HG02870 (cell line): ENCODE measurements around the gene LARP4B.

Source experiments
- ATAC-seq: cut with Tn5 transposase; IDR thresholded peaks from one replicate; pipeline ENCODE4 v1.9.1; 2021; ENCODE audit warnings: mild to moderate bottlenecking, moderate library complexity; ENCODE audit not compliant: unreplicated experiment

Gene LARP4B

DNA sequence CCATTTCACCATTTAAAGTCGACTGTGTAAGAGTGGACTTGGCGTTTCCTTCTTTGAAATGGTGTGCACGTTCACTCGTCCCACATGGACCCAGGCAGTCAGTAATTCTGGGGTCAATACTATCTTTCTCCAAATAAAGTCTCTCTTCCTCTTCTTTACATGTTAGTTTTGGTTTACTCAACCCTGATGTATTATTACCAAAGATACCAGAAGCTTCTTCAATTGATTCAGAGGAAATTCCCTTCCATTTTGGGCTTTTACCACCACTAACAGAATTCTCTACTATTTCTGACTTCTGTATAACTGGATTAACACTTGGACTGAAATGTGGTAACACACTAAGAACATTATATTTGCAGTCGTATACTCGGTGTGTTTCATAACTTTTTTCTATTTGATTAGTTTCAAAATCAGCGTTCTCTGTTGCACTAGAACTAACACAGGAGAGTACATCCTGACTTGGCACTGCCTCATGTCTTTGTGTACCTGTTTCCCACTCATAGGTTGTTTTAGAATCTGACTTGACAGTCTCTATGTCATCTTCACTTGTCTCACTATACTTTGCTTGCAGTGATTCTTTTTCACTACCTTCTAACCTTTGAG, 60.8 kb downstream of the LARP4B start:
- no peak for ATAC-seq

DNA sequence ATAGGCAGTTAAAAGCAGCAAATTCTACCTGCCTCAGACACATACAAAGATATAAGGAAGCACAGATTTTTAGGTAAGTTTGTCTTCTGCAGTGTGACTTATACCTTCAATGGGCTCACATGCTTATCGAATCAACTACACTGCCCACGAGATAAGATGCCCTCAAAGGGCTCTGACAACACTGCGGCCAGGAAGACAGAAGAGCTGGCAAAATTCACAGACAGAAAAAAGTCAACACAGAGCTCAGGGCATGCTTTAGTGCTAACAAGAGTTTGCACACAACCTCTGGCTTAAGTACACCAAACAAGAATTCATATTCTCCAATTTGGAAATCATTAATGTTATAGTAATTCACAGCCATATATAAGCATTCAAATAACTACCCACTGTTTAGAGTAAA, 62.3 kb downstream of the LARP4B start:
- ATAC-seq: no peak

DNA sequence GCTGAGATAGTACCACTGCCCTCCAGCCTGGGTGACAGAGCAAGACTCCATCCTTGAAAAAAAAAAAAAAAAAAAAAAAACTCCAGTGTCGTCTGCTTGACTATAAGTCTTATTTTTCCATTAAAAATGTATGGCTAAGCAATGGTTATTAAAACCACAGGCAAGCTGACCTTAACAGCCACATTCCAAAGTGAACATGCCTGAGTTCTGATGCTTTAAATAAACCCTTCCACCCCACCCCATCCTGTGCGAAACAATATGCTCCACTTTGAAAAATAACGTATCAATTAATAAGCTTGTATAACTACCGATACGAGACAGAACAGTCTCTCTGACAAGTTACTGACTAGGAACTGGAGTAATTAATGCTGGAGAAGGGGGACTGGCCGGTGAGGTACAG, 63.7 kb downstream of the LARP4B start:
- no peak for ATAC-seq

DNA sequence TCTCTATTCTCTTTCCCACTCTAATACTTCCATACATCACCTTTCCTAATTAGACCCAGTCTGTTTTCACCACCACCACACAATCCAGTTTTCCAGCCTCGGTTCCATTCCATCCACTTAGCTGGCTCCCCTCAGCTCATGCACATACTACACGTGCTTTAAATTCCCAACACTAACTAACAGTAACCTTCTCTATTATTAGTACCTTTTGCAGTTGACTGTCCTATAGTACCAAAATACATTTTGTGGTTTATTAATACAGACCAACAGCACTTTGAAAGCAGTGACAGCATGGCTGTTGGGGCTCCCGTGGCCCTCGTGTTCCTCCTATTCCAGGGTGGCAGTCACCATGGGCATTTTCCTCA, 64.9 kb downstream of the LARP4B start:
- no peak for ATAC-seq

DNA sequence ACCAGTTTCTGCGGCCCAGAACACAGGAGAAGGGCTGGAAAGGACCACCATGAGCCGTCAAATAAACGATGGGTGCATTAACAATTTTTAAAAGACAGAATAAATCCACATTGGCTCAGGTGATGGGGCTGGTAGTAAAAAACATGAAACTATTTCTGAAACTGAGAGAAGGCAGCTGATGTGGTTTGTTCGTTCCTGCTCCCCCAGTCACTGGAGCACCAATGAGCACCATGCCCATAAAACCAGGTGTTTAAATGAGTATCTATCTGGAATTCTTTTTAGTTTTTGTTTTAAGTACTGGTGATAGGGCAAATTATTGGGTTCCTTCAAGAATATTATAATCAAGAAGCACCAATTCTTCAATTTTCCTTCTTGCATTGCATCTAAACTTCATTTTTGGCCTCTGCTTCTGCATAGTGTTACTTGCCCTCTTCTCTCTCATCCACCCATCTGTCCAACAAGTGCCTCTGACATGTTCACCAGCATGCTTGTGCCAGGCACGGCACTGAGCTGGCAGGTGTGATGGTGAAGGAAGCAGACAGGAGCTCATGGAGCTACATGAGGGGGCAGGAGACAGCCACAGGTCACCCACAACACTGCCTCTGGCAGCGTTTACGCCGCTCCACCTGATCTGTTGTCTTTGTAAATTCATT, 65.5 kb downstream of the LARP4B start:
- ATAC-seq: no peak

DNA sequence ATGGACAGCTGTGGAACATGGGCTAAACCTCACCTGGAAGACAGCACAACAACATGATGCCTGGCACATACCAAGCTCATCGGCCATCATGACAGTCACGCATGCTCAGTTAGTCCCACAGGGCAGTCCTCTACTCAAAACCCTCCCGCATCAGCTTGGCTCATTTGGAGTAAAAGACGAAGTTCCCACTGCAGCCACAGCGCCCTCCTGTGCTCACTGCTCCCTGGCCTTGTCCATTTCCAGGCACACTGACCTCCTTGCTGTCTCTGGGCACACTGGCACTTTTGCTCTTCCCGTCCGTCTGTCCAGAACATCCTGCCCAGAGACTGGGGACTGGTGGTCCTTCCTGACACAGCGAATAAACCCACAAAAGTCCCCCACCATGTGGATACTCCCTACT, 66.2 kb downstream of the LARP4B start:
- no peak for ATAC-seq

DNA sequence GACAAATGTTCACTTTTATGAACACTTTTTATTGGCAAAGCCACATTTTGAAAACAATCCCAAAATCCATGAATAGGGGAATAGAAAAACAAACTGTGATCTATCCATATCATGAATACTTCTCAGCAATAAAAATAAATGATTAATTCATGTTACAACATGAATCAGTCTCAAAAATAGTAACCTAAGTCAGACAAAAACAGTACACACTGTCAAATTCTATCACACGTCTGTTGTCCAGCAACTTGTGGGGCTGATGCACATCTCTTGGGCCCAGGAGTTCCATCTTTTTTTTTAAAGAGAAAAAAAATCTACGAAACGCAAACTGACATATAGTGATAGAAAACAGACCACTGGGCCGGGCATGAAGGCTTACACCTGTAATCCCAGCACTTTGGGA, 71.0 kb downstream of the LARP4B start:
- no peak for ATAC-seq

DNA sequence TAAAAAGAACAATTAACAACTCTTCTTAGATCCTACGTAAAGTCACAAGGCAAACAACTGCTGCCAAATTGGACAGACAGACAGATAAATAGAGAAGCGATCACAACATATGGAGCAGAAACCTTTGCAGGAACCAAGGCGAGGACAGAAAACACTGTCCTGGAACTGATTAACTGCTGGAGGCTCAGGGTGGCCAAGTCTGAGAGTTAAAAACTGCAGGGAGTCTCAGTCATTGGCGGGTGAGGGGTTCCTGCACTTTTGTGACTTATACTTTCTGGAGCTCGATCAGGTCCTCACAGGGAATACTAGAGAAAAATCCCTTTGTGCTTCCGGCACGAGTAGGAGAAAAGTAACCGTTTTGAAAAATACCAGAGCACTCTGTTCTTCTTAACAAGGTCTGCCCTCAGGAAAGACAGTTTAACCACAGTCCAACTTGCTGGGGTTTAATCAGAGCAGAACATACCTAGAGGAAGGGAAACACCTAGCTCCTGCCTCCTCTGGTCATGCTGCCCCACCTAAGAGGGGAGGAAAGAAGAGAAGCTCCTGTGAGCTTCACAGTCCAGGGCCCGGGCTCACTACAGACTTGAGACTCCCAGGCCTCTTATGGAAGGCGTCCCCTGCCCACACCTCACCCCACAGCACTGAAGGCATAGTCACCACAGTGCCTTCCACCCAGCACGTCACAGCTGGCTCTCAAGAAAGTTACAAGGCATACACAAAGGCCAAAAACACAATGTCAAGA, 74.9 kb downstream of the LARP4B start:
- ATAC-seq: no peak

DNA sequence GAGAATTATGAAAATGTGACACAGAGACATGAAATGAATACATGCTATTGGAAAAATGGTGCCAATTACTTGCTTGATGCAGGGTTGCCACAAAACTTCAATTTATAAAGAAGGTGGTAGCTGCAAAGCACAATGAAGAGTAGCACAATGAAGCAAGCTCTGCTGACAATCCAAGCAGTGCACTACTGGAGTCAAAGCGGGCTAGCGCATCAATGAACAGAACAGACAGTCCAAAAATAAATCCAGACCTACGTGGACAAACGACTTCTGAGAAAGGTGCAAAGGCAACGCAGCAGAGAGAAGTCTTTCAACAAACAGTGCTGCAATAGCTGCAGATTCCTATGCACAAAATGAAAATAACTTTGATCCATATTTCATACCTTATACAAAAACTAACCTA, 75.8 kb downstream of the LARP4B start:
- no peak for ATAC-seq

DNA sequence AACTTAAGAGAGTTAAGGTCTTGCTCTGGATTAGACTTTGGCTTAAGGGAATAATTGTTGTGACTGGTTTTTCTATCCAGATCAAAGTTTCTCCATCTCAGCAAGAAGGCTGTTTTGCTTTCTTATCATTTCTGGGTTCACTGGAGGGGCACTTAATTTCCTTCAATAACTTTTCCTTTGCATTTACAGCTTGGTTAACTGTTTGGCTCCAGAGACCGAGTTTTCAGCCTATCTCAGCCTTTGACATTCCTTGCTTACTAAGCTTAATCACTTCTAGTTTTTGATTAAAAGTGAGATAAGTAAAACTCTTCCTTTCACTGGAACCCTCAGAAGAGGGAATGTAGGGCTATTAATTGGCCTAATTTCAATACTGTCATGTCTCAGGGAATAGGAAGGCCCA, 76.4 kb downstream of the LARP4B start:
- ATAC-seq: no peak

DNA sequence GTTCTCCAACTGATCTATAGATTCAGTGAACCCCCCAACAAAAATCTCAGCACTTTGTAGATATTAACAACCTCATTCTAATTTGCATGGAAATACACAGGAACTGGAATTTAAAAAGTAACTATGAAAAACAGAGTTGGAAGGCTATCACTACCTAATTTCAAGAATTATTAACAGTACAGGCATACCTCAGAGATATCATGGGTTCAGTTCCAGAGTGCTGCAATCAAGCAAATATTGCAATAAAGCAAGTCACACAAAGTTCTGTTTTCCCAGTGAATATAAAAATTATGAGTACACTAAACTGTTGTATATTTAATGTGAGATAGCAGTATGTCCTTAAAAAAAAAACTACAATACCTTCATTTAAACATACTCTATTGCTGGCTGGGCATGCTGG, 78.5 kb downstream of the LARP4B start:
- no peak for ATAC-seq

DNA sequence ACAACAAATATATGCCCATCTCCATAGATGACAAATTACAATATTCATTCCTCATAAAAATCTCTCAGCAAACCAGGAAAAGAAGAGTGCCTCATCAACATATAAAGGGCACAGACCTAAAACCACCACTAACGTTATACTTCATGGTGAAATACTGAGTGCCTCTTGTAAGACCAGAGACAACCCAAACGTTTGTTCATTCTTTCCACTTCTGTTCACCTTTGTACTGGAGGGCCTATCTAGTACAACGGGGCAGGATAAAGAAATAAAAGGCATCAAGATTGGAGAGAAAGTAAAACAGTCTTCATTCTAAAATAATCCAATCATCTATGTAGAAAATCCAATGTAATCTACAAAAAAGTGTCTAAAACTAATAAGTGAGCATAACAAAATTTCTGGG, 79.1 kb downstream of the LARP4B start:
- peak; percentile 43 for ATAC-seq

DNA sequence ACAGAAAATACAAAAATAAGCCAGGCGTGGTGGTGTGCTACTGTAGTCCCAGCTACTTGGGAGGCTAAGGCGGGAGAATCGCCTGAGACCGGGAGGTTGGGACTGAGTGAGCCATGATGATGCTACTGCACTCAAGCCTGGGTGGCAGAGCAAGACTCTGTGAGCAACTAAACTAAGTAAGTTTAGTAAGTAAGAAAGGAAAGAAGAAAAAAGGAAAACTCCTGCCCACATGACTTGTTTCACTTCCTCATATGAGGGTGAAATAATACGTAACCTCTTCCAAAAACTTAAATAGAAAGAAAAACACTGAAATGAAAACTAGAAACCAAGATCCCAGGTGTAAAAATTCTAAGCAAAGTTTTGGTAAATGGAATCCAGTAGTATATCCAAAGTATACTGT, 79.6 kb downstream of the LARP4B start:
- peak; percentile 88 for ATAC-seq

DNA sequence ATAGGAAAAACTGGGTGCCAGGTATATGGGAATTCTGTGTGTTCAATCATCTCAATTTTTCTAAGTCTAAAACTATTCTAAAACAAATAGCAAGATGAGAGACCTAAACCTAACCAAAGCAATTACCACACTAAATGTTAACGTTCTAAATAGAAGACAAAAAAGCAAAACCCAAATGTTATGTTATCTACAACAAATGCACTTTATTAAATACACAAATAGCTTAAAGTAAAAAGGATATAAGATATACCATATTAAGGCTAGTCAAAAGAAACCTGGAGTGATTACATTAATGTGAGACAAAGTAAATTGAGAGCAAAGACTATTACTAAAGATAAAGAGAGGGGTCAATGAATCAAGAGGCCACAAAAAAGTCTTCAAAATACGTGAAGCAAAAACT, 81.4 kb downstream of the LARP4B start:
- ATAC-seq: no peak

DNA sequence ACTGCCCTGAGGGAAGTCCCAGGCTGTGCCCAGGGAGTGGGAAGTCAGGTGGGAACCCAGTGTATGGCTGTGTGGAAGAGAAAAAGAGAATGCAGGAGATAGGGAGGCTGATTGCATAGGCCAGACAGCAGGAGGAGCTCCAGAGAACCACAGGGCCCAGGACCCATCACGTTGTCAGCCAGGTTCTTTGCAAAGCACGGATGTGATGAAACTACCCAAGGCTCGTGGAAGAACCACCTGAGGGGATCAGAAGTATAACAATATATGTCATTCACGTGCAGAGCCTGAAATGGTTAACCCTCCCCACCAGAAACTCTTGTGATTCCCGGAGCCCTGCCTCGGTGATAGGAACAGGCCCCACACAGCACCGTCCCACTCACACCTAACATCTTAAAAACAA, 83.6 kb downstream of the LARP4B start:
- no peak for ATAC-seq

DNA sequence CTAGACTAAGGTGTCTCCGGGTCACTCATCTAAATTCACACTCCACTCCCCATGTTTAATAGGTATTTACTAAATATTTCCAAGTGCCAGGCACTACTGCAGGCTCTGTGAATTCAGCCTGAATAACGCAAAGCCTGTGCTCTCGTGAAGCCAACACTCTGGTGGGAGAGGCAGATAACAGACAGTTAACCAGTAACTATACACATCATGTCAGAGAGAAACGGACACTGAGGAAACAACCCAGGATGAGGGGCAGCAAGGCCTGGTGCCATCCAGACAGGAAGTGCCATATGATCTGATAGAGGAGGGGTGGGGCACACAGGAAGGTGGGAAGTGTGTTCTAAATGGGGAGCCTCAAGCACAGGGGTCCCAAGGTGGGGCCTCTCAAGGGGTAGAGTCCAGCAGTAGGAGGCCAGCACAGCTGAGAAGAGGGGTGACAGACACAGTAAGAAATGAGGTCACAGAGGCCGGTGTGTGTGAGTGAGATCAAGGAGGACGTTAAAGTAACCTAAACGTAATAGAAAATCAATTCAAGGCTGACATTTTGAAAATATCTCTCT, 85.3 kb downstream of the LARP4B start:
- ATAC-seq: no peak

DNA sequence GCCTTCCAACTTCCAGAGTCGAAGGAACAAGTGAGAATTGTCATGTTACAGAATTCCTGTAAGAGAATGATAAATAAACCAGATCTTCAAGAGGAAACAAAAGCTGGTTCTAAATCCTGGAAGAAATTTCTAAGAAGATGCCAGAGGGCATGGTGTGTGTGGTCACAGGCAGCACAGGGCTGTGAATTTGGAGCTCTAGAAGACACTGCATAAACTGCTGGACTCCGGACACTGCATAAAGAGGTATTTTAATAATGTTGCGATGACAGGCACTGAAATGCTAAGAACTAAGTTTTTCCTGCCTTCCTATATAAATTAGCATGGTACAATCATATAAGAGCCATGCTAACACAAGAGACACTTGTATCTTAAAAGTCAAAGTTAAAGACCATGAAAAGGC, 86.0 kb downstream of the LARP4B start:
- no peak for ATAC-seq

DNA sequence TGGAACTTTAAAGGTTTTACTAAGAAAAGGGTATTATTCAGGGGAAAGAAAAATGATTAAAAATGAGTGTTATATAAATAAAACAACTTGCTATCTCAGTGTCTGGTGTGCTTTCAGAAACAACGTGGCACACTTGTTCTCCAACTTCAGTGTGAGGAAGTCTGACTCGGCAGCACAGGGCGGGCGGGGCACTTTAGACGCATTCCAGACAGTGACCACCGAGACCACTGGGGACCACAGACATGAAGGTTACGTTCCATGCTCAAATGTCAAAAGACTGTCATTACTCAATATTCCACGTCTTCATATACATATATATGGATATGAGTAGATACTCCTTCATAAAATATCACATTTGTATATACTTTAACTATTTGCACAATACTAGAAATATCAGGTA, 87.0 kb downstream of the LARP4B start:
- ATAC-seq: no peak

DNA sequence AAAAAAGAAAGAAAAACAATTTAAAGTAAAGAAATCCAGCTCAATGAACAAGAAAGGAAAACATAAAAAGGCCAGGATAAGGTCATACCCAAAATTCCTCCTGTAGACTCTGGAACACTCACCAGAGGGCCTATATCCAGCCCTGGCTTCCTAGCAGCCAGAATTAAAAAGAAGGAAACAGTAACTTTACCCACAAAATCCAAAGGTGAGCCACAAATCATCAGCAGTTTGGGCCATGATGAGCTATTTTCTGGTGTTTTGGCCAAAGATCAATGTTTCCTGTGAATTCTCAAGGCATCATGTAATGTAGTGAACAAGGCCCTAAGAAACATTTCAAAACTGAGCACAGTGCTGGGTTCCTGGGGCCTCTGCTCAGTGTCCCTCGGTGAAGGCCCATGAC, 87.8 kb downstream of the LARP4B start:
- no peak for ATAC-seq

DNA sequence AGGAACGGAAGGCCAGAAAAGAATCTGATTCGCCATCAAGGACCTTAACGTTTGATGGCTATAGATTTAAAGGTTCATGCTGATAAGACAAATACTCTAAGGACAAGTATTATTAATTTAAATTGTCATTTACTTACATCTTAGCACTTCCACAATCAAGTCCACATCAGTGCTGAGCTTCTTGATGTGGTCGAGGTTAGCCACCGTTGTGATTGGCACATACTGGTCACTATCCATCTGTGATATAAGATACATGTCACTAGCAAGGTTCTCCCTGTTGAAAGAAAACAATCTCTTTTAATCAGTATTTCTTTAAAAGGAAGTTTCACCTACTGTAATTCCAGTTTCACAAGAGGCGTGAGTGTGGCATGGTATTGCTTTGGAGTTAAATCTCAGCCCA, 88.7 kb downstream of the LARP4B start:
- ATAC-seq: no peak

DNA sequence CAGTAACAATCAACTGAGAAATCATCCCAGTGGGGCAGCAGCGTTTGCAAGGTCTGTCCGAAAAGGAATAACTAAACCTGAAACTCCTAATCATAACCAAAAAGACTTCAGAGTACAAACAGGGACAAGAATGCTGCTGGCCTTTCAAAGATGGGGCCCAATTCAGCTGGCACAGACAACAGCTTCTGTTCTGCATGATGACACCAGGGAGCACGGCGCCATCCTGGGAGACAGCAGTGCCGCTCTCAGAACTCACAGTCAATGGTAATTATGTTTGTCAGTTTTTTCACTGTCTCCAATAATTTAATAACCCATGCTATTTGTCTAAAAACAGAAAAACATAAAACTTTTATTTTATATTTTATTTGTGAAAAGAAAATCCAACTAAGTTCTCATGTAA, 90.0 kb downstream of the LARP4B start:
- no peak for ATAC-seq

DNA sequence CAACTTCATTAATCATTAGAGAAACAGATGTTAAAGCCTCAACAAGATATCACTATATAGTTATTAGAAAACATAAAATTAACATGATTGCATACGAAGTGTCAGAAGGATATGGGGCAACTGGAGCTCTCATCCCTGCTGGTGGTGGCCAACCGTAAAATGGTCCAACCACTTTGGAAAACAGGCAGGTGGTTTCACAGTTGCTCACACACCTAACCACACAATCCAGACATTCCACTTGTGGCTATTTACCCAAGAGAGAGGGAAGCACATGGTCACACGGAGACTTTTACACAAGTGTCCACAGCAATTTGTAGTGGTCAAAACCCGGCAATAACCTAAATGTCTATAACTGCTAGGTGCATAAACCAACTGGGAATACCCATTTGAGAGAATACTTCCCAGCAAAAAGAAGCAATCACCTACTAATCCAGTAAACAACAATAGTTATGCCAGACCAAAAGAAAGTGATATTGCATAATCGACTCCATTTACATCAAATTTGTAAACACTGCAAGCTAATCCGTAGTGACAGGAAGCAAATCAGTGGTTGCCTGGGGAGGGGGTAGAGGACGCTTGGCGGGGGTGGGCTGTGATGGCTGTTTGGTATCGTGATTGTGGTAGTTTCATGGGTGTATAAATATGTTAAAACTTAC, 91.8 kb downstream of the LARP4B start:
- no peak for ATAC-seq
